GM12872 (cell line): ENCODE results near the gene ADAMTSL2.

Experiments used
- CTCF ChIP-seq: IDR thresholded peaks from 3 replicates; pipeline ENCODE4 v1.5.1; 2011; ENCODE audit warnings: low read depth, mild to moderate bottlenecking, low read length, moderate library complexity; ENCODE audit not compliant: insufficient read depth

ADAMTSL2 gene

GRCh38 chr9:133511607-133512006, 22.9 kb upstream of the ADAMTSL2 start:
- no peak for TF ChIP-seq CTCF

DNA sequence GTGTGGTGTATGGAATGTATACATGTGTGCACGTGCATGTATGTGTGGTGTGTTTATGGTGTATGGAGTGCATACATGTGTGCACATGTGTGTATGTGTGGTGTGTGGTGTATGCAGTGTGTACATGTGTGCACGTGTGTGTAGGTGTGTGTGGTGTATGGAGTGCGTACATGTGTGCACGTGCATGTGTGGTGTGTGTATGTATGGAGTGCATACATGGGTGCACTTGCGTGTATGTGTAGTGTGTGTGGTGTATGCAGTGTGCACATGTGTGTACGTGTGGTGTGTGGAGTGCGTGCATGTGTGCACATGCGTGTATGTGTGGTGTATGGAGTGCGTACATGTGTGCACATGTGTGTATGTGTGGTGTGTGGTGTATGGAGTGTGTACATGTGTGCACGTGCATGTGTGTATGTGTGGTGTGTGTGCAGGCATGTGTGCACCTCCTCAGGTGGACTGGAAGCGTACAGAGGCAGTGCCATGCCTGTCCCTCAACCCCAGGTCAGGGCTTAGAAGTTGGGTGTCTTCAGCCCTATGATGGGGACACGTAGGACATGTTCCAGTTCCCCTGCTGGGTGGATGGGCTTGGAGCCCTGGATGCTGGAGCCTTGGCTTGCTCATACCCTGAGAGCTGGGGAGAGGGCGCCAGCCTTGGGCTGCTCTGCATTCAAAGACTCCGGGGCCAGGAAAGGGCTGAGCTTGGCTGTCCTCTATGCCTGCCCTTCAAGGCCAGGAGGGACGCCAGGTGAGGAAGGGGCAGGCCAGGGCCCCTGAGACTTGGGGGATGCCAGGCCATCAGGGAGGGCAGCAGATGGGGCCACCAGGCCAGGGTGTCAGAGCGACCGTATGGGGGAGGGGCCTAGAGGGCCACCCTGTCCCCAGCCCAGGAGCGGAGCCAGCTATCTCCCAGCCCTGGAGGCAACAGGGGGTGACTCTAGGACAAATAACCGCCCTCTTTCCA, 22.0 kb upstream of the ADAMTSL2 start:
- no peak for TF ChIP-seq CTCF

GRCh38 chr9:133513214-133514100, 21.0 kb upstream of the ADAMTSL2 start:
- no peak for TF ChIP-seq CTCF

- TF ChIP-seq CTCF: no peak
Measured at GRCh38 chr9:133514460-133515239, 19.9 kb upstream of the ADAMTSL2 start.

GRCh38 chr9:133515240-133515610, 19.3 kb upstream of the ADAMTSL2 start:
- TF ChIP-seq CTCF: no peak

DNA sequence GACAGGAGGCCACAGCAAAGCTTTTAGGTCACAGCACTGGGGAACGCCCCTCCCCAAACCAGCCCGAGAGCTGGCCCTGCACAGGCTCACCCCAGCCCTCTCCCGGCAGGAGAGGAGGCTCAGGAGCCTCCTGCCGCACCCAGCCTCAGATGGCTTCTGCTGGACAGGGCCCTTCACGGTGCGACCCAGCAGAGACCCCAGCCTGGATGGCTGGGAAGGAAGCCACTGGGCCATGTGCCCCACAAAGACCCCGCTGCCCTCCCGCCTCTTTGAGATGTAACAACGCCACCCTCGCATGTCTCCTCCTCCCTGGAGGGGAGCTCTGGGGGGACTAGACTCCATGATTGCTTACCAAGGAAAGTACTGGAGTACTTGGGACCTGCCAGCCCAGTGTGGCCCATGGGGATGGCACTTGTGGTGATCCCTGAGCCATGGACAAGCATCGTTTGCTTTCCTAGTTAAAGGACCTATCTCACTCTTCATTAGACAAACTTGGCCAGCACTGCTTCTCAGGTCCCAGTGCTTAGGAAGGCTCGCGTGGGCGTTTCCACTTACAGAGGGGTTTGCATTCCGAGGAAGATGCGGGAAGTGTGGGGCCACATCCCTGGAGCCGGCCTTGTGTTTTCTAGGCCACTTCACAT, 18.8 kb upstream of the ADAMTSL2 start:
- TF ChIP-seq CTCF: no peak
